ENCODE measurements around the gene TVP23B.
A peak's percentile ranks its signal among the peaks of the same experiment; 100 is the strongest.
"Not testable (repeated sequence)": the region's sequence is repeated elsewhere in the genome, so short reads cannot be mapped to it uniquely, and the experiment has no call there.

The TVP23B gene

GRCh38 chr17:18780991-18781718, at the start of gene TVP23B:
Gene TVP23B, plus strand, starts transcription at chr17:18781183. Its CDS starts 111 bp downstream, at chr17:18781294.
- peak; percentile 95 to 96 for DNase-seq (ENCODE audit: low read depth in 1 of 2, low spot score in 1 of 2)

DNA sequence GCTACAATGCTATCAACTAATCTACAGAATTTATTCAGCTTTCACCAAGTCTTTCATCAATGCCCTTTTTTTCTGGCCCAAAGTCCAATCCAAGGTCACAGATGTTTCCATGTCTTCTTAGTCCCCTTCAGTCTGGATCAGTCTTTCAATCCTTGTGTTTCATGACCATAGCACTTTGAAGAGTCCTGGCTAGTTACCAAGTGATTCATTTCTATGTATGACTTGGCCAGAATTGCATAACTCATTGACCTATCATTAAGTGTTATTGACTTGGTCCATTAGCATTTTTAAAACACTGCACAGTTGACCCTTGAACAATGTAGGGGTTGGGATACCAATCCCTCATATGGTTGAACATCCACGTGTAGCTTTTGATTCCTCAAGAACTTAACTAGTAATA, 48.5 kb upstream of the TVP23B start:
- DNase-seq (ENCODE audit: low read depth in 1 of 2, low spot score in 1 of 2), result not testable (repeated sequence)

GRCh38 chr17:18733350-18733749, 47.6 kb upstream of the TVP23B start:
- not testable (repeated sequence) for DNase-seq (ENCODE audit: low read depth in 1 of 2, low spot score in 1 of 2)

DNA sequence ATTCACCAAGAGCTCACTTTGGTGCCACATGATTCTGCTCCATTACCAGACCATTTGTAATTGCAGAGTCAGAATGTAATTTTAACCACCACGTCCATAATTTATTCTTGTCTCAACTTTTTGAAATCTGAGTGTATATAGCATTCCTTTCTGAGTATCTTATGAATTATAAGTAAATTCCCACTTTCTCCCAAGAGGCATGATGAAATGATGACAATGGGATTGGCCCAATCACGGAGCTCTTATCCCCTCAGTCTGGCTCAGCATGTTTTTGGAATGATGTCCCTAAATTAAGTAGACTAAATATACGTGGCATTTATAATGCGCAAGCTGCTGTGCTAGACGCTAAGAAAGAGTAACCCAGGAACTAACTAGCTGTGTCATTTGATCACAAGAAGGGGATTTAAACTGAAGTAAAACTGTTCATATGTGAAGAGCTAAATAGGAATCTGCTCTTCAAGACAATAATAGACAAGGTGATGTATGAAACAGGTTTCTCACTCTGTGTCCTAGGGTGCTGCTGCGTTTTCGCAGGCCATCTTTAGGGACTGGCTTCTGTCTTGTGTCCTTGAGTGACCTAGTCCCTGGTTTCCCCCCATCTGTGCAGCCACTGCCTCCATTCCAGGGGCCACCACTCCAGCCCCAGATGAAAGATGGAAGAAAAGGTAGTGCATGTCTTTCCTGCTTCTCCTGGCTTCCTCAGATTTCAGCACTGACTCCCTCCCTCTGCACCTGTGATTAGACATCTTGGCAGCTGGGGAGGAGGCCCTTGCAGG, 41.2 kb upstream of the TVP23B start:
- DNase-seq (ENCODE audit: low read depth in 1 of 2, low spot score in 1 of 2), result not testable (repeated sequence)

DNA sequence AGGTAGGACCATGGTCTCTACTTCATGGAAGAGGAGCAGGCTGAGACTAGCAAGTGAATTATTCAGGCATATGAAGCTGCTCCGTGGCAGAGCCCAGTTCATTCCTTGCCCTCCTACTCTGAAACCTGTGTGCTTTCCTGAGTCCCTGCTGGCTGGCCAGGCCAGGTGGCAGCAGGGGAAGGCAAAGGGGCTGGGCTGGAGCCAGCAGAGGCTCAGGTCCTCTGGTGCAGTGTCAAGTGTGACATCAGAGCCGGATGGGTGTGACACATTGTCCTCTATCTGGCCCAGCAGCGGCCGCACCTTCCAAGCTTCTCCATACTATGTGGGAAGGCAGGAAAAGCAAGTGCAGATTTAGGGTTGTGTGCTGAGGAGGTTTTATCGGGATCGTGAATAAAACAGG, 39.8 kb upstream of the TVP23B start:
- DNase-seq (ENCODE audit: low read depth in 1 of 2, low spot score in 1 of 2), result not testable (repeated sequence)

DNA sequence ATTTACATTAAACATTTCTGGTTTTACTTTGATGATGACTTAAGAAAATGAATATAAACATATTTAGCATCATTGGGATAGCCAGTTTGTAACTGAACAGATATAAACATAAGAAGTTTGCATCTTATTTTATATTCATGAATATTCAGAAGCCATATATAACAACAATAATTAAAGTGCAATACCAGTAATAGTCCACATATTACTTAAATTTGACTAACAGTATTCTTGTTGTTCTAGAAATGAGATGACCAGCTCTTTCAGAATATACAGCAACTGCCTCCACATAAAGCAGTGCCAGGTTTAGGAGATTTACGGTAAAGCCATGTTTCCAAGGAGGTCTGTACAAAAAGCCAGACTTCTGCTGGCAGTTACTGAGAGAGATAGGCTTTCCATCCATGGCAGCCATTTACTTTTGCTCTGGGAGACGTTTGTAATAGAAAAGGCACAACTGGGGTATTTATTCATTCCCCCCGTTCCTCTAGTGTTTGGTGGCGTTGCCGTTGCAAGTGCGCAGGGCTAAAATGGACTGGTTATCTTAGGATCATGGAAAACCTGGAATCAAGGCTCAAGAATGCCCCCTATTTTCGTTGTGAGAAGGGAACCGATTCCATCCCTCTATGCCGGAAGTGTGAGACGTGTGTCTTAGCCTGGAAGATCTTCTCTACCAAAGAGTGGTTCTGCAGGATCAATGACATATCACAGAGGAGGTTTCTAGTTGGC, 37.1 kb upstream of the TVP23B start, which contains the start of gene FBXW10:
Gene FBXW10, plus strand, starts transcription at position 356 of the 723 bp plus-strand sequence. Its CDS starts 191 bp downstream, at position 547.
- DNase-seq (ENCODE audit: low read depth in 1 of 2, low spot score in 1 of 2), result not testable (repeated sequence)

- DNase-seq (ENCODE audit: low read depth in 1 of 2, low spot score in 1 of 2), result not testable (repeated sequence)
Observed at GRCh38 chr17:18744726-18745125, 36.3 kb upstream of the TVP23B start.

DNA sequence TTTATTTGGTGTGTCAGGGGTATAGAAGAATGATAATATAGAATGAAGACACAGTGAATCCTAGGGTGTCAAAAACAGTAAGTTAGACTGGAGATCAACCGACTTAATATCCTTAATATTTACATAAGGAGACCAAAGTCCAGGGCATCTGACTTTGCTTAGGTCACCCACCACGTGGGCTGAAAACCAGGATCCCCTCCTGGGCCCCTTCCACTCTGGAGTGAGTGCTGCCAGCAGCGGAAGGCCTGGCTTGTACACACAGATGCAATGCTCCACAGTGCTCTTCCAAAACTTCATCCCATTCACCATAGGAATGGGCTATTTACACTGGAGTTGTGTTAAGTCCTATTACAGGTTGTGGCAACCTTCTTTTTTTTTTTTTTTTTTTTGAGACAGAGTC, 34.4 kb upstream of the TVP23B start:
- not testable (repeated sequence) for DNase-seq (ENCODE audit: low read depth in 1 of 2, low spot score in 1 of 2)

DNA sequence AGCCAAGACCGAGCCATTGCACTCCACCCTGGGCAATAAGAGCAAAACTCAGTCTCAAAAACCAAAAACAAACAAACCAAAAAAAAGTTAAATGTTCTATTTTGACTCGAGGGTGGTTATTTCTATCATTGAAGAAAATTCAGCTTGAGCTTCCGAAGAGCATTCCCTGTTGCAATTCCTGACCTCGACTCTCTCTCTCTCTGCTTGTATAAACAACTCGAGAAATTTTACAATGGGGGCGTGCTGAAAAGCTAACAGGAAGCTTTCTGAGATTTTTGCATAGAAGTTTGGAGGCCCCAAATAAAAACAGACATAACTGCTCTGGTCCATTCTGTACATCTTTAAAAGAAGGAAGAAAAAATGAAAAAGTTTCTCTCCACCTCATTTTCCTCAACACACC, 33.5 kb upstream of the TVP23B start:
- DNase-seq (ENCODE audit: low read depth in 1 of 2, low spot score in 1 of 2), result not testable (repeated sequence)

GRCh38 chr17:18750242-18750641, 30.7 kb upstream of the TVP23B start:
- DNase-seq (ENCODE audit: low read depth in 1 of 2, low spot score in 1 of 2), result not testable (repeated sequence)

DNA sequence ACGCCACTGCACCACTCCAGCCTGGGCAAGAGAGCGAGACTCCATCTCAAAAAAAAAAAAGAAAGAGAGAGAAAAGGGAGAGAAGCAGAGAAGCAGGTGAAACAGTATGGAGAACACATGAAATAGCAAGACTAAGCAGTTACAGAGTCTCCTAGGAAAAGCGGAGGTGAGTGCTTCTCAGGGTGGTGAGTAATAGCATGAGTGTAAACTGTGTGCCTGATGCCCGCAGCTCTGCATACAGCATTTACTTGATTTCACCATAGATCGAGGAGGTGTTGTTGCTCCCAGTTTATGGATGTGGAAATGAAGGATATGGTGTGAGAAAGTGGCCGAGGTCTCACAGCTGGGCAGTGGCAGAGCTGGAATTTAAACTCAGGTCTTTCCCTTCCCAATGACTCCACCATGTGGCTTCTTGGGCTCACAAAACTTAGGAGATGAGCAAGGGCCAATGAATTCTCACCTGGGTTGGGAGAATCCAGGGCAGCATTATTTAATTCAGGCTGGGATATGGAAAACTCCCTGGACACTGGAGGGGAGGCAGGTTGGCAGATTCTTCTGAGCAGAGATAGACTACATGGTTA, 27.1 kb upstream of the TVP23B start:
- not testable (repeated sequence) for DNase-seq (ENCODE audit: low read depth in 1 of 2, low spot score in 1 of 2)

DNA sequence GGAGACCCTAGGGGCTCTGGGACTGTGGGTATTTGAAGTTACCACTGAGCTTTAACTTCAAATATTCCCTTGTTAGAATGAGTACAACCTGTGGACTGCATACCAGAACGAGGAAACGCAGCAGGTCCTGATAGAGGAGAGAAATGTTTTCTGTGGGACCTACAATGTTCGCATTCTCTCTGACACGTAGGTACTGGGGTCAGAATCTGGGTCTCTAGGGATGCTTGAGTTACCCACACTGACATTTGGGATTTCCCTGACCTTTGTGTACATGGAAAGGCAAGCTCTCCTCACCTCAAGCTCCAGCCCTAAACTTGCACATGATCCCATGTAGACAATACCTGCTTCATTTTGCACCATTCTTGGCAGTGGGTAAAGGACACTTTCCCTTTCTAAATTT, 25.0 kb upstream of the TVP23B start:
- not testable (repeated sequence) for DNase-seq (ENCODE audit: low read depth in 1 of 2, low spot score in 1 of 2)

DNA sequence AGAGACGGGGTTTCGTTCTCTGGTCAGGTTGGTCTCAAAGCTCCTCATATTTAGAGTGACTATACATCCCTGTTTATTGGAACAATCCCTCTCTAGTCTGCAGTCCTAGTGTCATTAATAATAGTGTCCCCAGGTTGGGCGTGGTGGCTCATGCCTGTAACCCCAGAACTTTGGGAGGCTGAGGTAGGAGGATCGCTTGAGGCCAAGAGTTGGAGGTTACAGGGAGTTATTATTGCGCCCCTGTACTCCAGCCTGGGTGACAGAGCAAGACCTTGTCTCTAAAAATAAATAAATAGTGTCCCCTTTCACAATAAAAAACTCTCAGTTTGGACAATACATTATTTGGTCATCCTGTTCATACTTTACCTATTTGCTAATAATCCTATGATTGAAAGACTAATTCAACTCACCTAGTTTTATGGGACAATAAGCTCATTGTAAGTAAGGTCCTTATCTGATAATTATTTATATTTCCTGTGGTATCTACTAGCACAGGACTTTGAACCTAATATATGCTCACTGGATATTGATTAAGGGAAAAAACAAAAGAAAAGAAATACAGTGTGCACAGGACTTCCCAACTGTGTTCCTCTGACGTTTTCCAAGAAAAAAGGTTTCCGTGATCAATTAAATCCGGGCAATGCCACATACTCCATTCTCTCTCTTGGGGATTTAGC, 23.5 kb upstream of the TVP23B start:
- not testable (repeated sequence) for DNase-seq (ENCODE audit: low read depth in 1 of 2, low spot score in 1 of 2)

GRCh38 chr17:18758344-18758743, 22.6 kb upstream of the TVP23B start:
- DNase-seq (ENCODE audit: low read depth in 1 of 2, low spot score in 1 of 2), result not testable (repeated sequence)

GRCh38 chr17:18760221-18760620, 20.8 kb upstream of the TVP23B start:
- not testable (repeated sequence) for DNase-seq (ENCODE audit: low read depth in 1 of 2, low spot score in 1 of 2)

GRCh38 chr17:18770572-18770971, 10.4 kb upstream of the TVP23B start:
- DNase-seq (ENCODE audit: low read depth in 1 of 2, low spot score in 1 of 2), result not testable (repeated sequence)

DNA sequence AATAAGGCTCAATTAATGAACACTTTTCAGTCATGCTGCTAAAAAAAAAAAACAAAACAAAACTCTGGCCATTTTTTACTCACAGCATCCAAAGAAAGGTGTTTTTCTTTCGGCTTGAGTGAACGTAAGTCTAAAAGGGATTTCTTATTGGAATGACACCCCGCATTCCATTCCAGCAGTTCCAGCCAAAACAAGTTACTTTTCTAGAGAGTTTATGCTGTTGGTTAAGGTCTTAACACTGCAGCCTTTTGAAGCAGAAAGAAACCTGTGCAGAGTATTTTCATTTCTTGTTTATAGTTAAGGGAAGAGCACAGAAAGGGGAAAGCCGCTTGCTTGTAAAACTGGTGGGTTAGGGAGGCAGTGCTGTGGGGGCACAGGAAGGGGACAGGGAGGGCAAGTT, 9.9 kb upstream of the TVP23B start:
- DNase-seq (ENCODE audit: low read depth in 1 of 2, low spot score in 1 of 2), result not testable (repeated sequence)

GRCh38 chr17:18772471-18772870, 8.5 kb upstream of the TVP23B start:
- DNase-seq (ENCODE audit: low read depth in 1 of 2, low spot score in 1 of 2), result no peak

DNA sequence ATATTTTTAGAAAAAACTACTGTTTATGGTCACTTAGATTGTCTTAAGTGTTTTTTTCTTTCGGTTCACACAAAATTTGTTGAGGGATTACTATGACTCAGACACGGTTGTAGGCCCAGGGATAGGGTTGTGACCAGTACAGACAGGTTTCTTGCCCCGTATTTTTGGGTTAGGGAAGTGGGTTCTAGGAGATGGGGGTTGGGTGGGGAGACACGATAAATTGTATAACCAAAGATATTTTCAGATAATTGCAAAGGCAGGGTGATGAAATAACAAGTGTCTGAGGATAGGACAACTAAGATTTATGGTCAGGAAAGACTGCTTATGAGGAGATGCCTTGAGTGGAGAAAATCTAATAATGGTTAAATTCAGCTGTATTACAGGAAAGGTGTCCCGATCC, 822 bp downstream of the TVP23B start:
- DNase-seq (ENCODE audit: low read depth in 1 of 2, low spot score in 1 of 2), result not testable (repeated sequence)

DNA sequence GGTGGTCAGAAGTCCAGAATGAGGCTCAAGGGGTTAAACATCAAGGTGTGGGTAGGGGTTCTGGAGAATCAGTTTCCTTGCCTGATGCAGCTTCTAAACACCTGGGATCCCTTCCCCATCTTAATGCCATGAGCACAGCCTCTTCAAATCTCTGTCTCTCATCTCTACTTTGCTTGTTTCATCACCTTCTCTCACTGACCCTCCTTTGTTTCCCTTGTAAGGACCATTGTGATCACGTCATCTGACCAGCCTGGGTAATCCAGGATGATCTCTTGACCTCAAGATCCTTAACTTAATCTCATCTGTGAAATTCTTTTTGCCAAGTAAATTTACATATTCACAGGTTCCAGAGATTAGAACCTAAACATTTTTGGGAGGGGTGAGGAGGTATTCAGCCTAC, 5.0 kb downstream of the TVP23B start:
- not testable (repeated sequence) for DNase-seq (ENCODE audit: low read depth in 1 of 2, low spot score in 1 of 2)
